ENCODE data around the gene EDIL3.

DNA sequence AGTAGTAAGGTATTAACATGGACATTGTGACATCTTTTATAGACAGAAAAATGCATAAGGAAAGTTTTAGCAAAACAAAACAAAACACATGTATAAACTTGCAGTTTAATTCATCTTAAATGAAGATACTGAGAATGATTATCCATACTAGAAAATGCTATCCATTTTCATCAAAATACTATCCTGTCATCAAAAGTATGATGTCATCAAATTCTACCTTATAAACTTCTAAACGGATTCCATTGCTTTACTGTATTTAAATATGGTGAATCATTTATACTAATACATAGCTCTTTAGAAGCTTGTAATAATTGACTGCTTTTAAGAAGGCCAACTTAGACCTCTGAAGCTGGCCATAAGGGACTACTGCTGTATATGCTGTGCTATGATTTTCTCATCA, 221.0 kb downstream of the EDIL3 start:
- TF ChIP-seq POLR2A (IDR thresholded peaks at IDR 0.05) (no peak), POLR2AphosphoS5 (IDR thresholded peaks at IDR 0.05) (no peak), EP300 (IDR thresholded peaks at IDR 0.05) (no peak)
- TF ChIP-seq, protein P1, sequence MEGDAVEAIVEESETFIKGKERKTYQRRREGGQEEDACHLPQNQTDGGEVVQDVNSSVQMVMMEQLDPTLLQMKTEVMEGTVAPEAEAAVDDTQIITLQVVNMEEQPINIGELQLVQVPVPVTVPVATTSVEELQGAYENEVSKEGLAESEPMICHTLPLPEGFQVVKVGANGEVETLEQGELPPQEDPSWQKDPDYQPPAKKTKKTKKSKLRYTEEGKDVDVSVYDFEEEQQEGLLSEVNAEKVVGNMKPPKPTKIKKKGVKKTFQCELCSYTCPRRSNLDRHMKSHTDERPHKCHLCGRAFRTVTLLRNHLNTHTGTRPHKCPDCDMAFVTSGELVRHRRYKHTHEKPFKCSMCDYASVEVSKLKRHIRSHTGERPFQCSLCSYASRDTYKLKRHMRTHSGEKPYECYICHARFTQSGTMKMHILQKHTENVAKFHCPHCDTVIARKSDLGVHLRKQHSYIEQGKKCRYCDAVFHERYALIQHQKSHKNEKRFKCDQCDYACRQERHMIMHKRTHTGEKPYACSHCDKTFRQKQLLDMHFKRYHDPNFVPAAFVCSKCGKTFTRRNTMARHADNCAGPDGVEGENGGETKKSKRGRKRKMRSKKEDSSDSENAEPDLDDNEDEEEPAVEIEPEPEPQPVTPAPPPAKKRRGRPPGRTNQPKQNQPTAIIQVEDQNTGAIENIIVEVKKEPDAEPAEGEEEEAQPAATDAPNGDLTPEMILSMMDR (IDR thresholded peaks at IDR 0.05): no peak

Data from suprapubic skin (tissue), 4 donors.